Stimulated activated CD4-positive, alpha-beta T cell treated with anti-CD3 and anti-CD28 coated beads, Interleukin-2, amount 100 ng/mL, for 4 hours (primary cell): ENCODE measurements around the gene TMEM179B.
A peak's percentile ranks its signal among the peaks of the same experiment; 100 is the strongest.
"Not testable (repeated sequence)": the region's sequence is repeated elsewhere in the genome, so short reads cannot be mapped to it uniquely, and the experiment has no call there.

Experiments used
- DNase-seq: peaks from one replicate; pipeline ENCODE4 v3.0.0-alpha.2; 2020; ENCODE audit warnings: low read depth

The TMEM179B gene

DNA sequence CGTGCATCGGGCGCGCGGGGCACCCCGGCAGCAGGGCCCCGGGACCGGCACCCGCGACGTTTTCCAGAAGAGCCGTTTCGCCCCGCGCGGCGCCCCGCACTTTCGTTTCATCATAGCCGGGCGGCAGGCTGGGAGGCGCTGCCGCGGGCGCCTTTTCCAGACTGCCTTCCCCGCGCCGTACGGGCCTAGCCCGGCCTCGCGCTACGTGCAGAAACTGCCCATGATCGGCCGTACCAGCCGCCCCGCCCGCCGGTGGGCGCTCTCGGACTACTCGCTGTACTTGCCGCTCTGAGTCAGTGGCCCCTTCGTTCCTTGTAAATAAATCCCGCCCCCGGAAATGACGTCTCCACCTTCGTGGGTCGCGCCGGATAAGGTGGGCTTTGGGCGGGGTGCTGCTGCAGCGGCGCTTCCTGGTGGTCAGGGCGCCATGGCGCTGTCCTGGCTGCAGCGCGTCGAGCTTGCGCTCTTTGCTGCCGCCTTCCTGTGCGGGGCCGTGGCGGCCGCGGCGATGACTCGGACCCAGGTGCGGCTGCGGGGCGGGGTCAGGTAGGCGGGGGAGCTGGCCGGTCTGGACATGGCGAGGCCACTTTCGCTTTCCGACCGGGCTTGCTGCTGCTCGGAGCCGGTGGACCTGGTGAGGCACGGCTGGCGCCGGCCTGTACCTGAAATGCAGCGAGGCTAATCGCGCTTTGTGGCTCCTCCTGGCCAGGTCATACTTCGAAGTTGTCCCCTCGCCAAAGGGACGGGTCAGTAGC, at the start of gene TMEM179B:
TMEM179B (plus strand) TSS at position 398 of the 755 bp plus-strand sequence; CDS start at position 428, 30 bp downstream.
- DNase-seq = peak; percentile 97

DNA sequence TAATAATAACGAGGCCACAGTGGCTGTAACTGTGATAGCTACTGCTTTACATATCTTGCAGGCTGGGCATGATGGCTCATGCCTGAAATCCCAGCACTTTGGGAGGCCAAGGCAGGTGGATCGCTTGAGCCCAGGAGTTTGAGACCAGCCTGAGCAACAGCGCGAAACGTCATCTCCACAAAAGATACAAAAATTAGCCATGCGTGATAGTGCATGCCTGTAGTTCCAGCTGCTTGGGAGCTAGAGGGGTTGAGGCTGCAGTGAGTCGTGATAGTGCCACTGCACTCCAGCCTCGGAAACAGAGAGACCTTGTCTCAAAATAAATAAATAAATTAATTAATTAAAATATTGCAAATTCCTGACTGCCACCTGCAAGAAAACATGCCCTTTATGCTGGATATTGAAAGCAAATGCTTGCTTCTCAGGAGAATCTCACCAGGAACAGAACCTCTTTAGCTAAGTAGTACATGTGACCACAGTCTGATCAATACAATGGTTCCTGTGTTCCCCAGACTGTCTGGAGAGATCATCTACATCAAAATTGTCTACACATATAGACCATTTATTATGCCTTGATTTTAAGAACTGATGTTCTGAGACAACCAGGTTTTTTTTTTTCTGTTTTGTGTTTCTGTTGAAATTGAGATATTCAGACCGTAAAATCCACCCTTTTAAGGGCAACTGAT, 39.6 kb upstream of the TMEM179B start:
- DNase-seq = no peak

- not testable (repeated sequence) for DNase-seq
These were observed 37.3 kb upstream of the TMEM179B start for GRCh38 chr11:62749931-62750330.

DNA sequence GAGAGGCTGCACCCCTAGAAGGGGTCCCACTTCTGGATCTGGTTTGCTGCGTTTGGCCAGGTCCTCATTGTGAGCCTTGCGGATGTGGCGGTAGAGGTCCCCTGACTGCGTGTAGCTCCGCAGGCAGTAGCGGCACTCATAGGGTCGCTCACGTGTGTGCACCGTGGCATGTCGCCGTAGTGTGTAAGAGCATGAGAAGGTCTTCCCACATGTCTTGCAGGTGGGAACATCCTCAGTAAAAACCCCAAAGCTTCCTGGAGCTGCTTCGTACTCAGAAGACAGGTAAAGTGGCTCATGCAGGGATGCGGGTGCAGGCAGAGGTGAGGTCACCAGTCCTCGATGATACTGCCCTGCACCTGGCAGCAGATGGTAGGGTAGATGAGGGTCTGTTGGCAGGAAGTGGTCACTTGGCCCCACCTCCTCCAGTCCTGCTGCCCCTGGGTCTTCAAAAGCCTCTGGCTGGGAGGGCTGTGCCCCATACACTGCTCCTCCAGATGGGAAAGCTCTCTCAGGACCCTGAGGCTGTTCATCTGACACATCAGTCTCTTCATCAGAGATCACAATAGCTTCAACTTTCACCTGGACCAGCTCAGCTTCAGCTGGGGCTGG, 34.9 kb upstream of the TMEM179B start:
- DNase-seq = no peak

DNA sequence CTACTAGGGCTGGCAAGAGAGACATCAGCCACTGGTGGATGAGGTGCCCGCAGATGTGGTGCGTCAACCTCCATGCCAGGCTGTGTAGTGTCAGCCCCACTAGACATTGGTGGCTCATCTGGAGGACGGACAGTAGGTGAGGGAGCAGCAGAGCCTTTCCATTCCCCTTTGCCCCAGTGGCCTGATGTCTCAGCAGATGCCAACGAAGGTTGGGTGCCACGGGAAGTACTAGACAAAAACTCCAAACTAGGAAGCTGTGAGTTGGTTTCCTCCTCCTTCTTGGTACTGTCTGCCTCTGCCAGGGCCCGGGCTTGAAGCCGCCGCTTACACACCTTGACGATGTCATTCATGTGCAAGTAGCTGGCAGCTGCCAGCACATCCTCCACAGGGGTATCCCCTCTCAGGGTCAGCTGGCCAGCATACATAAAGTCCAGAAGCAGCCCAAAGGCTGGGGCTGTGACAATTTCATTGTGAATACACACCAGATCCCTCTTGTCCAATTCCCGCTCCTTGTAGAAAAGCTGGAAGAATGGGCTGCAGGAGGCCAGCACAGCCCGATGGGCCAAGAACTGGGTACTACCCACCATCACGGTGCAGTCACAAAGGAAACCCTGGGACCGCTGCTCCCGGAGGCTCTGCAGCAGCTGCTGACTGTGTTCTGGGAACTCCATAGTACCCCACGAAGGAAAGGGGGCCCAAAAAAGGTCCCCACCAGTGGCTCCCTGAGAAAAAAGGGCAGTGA, 34.0 kb upstream of the TMEM179B start:
- DNase-seq = no peak

- DNase-seq = peak; percentile 95
These were observed 33.2 kb upstream of the TMEM179B start, which contains the start of gene ZBTB3 for GRCh38 chr11:62753736-62754603. ZBTB3 (minus strand) TSS chr11:62754160; CDS start chr11:62753664, 496 bp downstream.

DNA sequence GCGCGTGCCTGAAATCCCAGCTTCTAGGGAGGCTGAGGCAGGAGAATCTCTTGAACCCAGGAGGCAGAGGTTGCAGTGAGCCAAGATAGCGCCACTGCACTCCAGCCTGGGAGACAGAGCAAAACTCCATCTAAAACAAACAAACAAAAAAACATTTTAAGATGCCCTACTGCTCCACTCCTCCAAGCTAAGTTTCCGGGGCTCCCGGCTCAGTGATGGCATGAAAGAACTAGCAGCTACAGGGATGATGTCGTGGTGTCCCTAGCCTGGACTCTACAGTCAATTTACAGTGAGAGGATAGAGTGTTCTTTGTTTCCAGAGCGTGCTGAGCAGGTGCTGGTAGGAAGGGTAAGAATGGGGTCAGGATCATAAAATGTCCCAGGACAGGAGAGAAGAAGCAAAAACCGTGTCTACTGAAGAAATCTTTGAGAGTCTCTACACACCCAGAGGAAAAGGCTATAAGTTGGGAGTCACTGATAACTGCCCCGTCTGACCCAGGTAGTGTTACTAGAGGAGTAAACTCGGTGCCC, 32.1 kb upstream of the TMEM179B start:
- no peak for DNase-seq

DNA sequence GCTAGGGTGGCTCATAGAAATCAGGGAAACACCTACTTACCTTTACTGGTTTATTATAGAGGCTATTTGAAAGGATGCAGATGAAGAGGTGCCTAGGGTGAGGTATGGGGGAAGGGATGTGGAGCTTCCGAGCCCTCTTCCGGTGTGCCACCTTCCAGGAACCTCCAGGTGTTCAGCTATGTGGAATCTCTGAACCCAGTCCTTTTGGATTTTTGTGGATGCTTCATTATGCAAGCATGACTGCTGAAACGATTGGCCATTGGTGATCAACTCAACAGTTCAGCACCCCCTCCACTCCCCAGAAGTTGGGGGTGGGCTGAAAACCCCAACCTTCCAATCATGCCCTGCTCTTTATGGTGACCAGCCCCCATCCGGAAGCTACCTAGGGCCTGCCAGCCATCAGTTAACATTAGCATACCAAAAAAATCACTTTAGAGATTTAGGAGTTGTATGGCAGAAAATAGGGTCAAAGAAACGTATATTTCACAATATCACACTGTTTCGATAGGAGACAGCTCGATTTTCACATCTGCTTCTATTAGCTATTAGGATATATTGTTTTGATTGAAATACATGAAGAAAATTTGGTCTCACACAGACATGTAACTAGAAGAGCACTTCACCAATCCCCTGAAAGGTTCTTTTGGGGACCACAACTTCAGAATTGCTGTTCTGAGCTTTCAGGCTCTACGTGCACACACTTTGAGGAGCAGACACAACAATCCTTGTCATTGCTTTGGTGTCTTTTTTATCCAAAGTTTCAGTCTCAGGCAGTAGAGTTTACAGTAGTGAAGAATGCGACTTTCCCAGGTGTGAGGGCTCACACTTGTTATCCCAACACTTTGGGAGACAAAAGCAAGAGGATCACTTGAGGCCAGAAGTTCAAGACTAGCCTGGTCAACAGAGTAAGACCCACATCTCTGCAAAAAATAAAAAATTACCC, 29.1 kb upstream of the TMEM179B start:
- no peak for DNase-seq

DNA sequence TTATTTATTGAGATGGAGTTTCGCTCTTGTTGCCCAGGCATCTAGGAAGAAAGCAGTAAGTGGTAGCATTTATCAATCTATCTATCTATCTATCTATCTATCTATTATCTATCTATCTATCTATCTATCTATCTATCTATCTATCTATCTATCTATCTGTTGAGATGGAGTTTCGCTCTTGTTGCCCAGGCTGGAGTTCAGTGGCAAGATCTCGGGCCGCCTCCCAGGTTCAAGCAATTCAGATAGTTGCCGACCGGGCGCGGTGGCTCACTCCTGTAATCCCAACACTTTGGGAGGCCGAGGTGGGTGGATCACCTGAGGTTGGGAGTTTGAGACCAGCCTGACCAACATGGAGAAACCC, 26.4 kb upstream of the TMEM179B start:
- DNase-seq = not testable (repeated sequence)

- DNase-seq = no peak
These were observed 16.4 kb upstream of the TMEM179B start for GRCh38 chr11:62770778-62771143.

GRCh38 chr11:62771144-62772021, 15.8 kb upstream of the TMEM179B start, which contains the start of gene TAF6L:
TAF6L (plus strand) TSS chr11:62771396; CDS start chr11:62775784, 4,388 bp downstream.
- peak; percentile 87 for DNase-seq

DNA sequence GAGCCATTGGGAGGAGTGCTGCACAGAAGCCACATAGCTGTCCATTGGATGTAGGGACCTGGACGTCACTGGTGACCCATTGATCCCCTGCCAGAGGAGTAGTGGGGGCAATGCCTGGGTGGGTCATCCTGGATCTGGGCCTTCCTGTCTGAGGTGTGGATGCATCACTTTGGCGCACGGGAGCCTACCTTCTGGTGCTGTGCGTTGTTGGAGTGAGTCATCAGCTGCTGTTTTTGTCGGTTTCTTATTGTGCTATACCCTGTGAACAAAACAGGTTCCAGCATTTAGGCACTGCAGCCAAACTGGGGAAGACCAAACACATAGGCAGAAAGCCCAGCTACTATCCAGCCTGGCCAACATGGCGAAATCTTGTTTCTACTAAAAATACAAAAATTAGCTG, 12.8 kb upstream of the TMEM179B start:
- no peak for DNase-seq

GRCh38 chr11:62775646-62776045, 11.6 kb upstream of the TMEM179B start:
- no peak for DNase-seq

DNA sequence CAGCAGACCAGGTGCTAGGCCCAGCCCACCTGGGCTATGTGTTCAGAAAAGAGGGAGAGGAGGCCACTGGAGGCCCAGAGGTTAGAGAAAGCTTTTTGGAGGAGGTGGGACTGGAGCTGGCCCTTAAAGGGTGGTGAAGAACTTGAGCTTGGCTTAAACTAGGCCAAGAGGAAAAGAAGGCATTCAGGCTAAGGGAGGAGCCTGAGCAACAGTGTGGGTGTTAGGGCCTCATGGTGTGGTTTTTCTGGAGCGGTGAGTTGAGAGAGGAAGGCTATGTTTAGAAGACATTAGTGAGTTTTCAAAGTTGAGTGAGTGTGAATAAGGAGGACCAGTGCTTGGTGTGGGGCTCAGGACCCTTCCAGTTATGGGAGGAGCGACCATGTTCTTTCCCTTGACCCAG, 9.8 kb upstream of the TMEM179B start:
- DNase-seq = no peak

GRCh38 chr11:62778441-62778840, 8.8 kb upstream of the TMEM179B start:
- DNase-seq = no peak

DNA sequence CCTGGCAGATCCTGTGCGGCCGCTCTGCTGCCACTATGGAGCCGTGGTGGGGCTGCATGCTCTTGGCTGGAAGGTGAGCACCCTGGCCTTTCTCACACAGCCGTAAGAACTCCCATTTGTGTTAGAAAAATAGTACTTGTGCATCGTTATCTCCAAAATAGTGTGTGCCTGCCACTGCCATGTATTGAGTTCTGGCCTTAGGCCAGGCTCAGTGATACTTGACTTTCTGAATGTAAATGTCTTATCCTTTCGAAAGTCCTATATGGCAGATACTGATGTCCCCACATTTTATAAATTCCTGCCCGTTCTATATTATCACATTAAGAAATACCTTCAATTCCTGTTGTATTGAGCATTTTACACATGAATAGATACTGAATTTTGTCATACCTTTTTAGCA, 4.4 kb upstream of the TMEM179B start:
- no peak for DNase-seq

DNA sequence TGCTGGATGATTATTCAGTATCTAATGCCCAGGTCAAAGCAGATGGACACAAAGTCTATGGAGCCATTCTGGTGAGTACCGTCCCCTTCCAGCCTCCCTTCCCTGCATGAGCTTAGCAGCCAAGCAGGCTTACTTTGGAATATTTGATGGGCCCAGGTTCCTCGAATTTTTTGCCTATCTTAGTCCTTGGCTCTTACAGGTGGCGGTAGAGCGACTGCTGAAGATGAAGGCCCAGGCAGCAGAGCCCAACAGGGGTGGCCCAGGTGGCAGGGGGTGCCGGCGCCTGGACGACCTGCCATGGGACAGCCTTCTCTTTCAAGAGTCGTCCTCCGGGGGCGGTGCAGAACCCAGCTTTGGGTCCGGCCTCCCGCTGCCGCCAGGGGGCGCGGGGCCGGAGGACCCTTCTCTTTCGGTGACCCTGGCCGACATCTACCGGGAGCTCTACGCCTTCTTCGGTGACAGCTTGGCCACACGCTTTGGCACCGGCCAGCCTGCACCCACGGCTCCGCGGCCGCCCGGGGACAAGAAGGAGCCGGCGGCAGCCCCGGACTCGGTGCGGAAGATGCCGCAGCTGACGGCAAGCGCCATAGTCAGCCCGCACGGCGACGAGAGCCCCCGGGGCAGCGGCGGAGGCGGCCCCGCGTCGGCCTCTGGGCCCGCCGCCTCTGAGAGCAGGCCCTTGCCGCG, 741 bp upstream of the TMEM179B start:
- DNase-seq = peak; percentile 73

- DNase-seq = no peak
These were observed 1.8 kb downstream of the TMEM179B start for GRCh38 chr11:62788991-62789390.
